Glutamatergic neuron (in vitro differentiated cells): ENCODE data around the gene HOMER2. TPM values are rescaled to one million over a fixed set of nuclear protein-coding genes. Genes with fewer than 3 reads are reported as not detected.
"Not testable (repeated sequence)": the region's sequence is repeated elsewhere in the genome, so short reads cannot be mapped to it uniquely, and the experiment has no call there.

ENCODE experiments used
- DNase-seq: peaks from one replicate; pipeline ENCODE4 v3.0.0; 2022
- H3K27ac Mint-ChIP-seq: one replicate; pipeline ENCODE4 v1.8.0; 2020; ENCODE audit warnings: mild to moderate bottlenecking, mixed read lengths, inconsistent platforms; ENCODE audit not compliant: unreplicated experiment
- H3K27me3 Mint-ChIP-seq: one replicate; pipeline ENCODE4 v1.8.0; 2020; ENCODE audit warnings: mild to moderate bottlenecking, moderate library complexity, mixed read lengths, inconsistent platforms; ENCODE audit not compliant: unreplicated experiment
- H3K36me3 Mint-ChIP-seq: one replicate; pipeline ENCODE4 v1.8.0; 2020; ENCODE audit warnings: mild to moderate bottlenecking, mixed read lengths, inconsistent platforms; ENCODE audit not compliant: unreplicated experiment
- H3K4me1 Mint-ChIP-seq: one replicate; pipeline ENCODE4 v1.8.0; 2020; ENCODE audit warnings: mild to moderate bottlenecking, low read depth, mixed read lengths, inconsistent platforms; ENCODE audit not compliant: unreplicated experiment
- H3K4me3 Mint-ChIP-seq: one replicate; pipeline ENCODE4 v1.8.0; 2020; ENCODE audit warnings: mild to moderate bottlenecking, mixed read lengths, inconsistent platforms; ENCODE audit not compliant: unreplicated experiment
- H3K9me3 Mint-ChIP-seq: one replicate; pipeline ENCODE4 v1.8.0; 2020; ENCODE audit warnings: mild to moderate bottlenecking, moderate library complexity, mixed read lengths, inconsistent platforms; ENCODE audit not compliant: unreplicated experiment
- CTCF ChIP-seq: fragments of 200-600 bp; sonication (generic); IDR thresholded peaks from one replicate; pipeline ENCODE4 v1.5.0; 2021; ENCODE audit not compliant: partially characterized antibody, unreplicated experiment
- long read RNA-seq: library from polyadenylated mRNA; unstranded; transcript quantifications from one replicate; pipeline ENCODE4 v2.0.0, GENCODE V29; 2020; ENCODE audit not compliant: unreplicated experiment
- total RNA-seq: library from RNA; stranded (reverse); fragmentation: NEBNext Ultra II Directional; extraction: Animal tissue kit (Norgen Biotek cat#: 25700); gene quantifications from one replicate; pipeline ENCODE4 v1.2.1, GENCODE V29; 2021; ENCODE audit not compliant: unreplicated experiment

HOMER2 gene
- total RNA-seq = 32.6 TPM
- long read RNA-seq, transcript HOMER2-202 (9 exons, 1,950 nt) = major isoform, 6 of 9 reads
- long read RNA-seq, partial matches to known transcripts = 1 of 9 reads
- long read RNA-seq, other reads (novel, unspliced or antisense) = 0 of 9 reads

DNA sequence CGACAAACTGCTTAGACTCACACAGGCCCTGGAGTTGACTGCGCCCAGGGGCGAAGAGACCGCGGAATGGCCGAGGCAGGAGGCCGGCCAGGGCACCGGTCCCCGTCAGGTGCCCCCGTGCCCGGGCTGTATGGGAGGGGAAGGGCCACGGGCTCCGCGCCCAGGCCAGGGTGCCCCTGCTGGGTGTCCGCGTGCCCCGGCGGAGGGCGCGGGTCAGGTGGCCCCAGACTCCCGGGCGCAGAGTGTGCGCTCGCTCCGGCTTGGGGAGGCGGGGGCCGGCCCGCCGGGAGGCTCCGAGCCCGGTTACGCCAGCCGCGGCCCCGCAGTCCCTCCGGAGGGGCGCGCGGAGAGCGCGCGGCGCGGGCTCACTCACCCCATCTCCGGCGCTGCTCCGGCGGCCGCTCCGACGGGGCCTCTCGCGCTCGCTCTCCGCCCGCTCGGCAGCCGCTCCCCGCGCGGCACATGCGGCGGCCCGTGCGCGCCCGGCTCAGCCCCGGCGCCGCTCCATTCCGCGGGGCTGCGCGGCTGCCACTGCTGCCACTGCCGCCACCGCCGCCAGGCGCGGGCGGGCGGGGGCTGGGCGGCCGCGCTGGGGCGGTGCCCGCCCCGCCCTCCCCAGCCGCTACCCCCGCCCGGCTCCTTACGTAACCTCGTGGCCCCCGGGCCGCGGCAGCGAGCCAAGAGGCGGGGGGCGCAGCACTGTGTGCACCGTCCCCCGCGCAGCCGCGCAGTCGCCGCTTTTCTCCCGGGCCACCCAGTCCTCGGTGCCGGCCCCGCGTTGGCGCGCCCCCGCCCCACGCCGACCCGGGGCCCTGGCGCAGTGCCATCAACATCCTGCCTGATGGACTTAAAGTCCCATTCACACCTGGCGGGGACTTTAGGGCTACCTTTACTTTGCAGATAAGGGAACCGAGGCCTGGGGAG lies at the start of gene HOMER2:
Gene HOMER2, minus strand, starts transcription at position 563 of the 924 bp plus-strand sequence. Its CDS starts 185 bp downstream, at position 378.
- Mint-ChIP-seq H3K27ac (peak within 1 kb of the TSS; percentile 35), H3K9me3 (no peaks in the 10 kb centered on the region), H3K4me3 (peak within 1 kb of the TSS; percentile 81), H3K36me3 (no peaks in the 10 kb centered on the region), H3K27me3 (no peaks in the 10 kb centered on the region), H3K4me1 (no peaks in the 10 kb centered on the region)
- no peak for TF ChIP-seq CTCF
- DNase-seq = peak; percentile 52

DNA sequence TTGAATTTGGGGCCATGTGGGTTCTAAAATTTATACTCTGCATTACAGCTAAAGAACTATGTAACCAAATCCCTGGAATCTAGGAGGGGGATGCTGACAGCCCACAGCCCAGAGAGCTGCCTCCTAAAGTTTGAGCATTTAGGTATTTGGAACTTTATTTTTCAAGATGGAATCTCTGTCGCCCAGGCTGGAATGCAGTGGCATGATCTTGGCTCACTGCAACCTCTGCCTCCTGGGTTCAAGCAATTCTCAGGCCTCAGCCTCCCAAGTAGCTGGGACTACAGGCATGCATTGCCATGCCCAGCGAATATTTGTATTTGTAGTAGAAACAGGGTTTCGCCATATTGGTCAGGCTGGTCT lies 48.1 kb upstream of the HOMER2 start:
- peaks cover 14% of the 10 kb centered on the region for H3K4me1 Mint-ChIP-seq
- H3K27ac Mint-ChIP-seq = not testable (repeated sequence)

GRCh38 chr15:82999905-83000671 lies 47.6 kb upstream of the HOMER2 start:
- TF ChIP-seq CTCF = no peak
- Mint-ChIP-seq H3K27me3 (peaks cover 5% of the 10 kb centered on the region), H3K4me3 (no peak overlapping the region), H3K4me1 (peaks cover 18% of the 10 kb centered on the region), H3K36me3 (no peaks in the 10 kb centered on the region), H3K27ac (peak overlapping the region; percentile 73), H3K9me3 (peaks cover 4% of the 10 kb centered on the region)
- DNase-seq = no peak

More for the DNA sequence above, 48.1 kb upstream of the HOMER2 start:
- H3K9me3 Mint-ChIP-seq, H3K4me3 Mint-ChIP-seq, H3K36me3 Mint-ChIP-seq, H3K27me3 Mint-ChIP-seq, DNase-seq: not testable (repeated sequence)

- peaks cover 20% of the 10 kb centered on the region for H3K4me1 Mint-ChIP-seq
- H3K36me3 Mint-ChIP-seq = no peaks in the 10 kb centered on the region
- TF ChIP-seq CTCF = no peak
- H3K27me3 Mint-ChIP-seq = peaks cover 5% of the 10 kb centered on the region
- DNase-seq = no peak
- peaks cover 4% of the 10 kb centered on the region for H3K9me3 Mint-ChIP-seq
- no peak overlapping the region for H3K4me3 Mint-ChIP-seq
- H3K27ac Mint-ChIP-seq = no peak overlapping the region
Measured at GRCh38 chr15:82999426-82999825, 46.9 kb upstream of the HOMER2 start.

GRCh38 chr15:82995938-82996337 lies 43.4 kb upstream of the HOMER2 start:
- Mint-ChIP-seq H3K27me3 (peaks cover 5% of the 10 kb centered on the region), H3K9me3 (peaks cover 4% of the 10 kb centered on the region), H3K27ac (peak overlapping the region; percentile 96), H3K4me1 (peaks cover 17% of the 10 kb centered on the region), H3K4me3 (peak overlapping the region; percentile 46), H3K36me3 (peaks cover 4% of the 10 kb centered on the region)
- no peak for TF ChIP-seq CTCF
- no peak for DNase-seq
